DOHH2 (cell line): Measurements from ENCODE around the gene NFE2L3.

Experiments used
- H3F3A ChIP-seq: fragments of 200-600 bp; sonication (generic), shearing (Covaris generic); 2 replicates; pipeline ENCODE4 v1.6.0; 2016; ENCODE audit warnings: antibody characterized with exemption, mild to moderate bottlenecking; ENCODE audit not compliant: control insufficient read depth, insufficient read depth
- H3K27ac ChIP-seq: fragments of 200-600 bp; sonication (generic); 2 replicates; pipeline ENCODE4 v1.5.1; 2014; ENCODE audit warnings: low read depth, mild to moderate bottlenecking, low read length, moderate library complexity
- H3K27me3 ChIP-seq: fragments of 200-600 bp; sonication (generic); 2 replicates; pipeline ENCODE4 v1.6.1; 2014; ENCODE audit warnings: mild to moderate bottlenecking, low read length, mixed read lengths; ENCODE audit not compliant: control insufficient read depth
- H3K36me3 ChIP-seq: fragments of 200-600 bp; sonication (generic); 2 replicates; pipeline ENCODE4 v1.6.1; 2014; ENCODE audit warnings: mild to moderate bottlenecking, low read length, moderate library complexity, mixed read lengths; ENCODE audit not compliant: control insufficient read depth
- H3K4me1 ChIP-seq: fragments of 200-600 bp; sonication (generic); 2 replicates; pipeline ENCODE4 v1.6.1; 2014; ENCODE audit warnings: mild to moderate bottlenecking, low read length, mixed read lengths; ENCODE audit not compliant: control insufficient read depth
- H3K4me2 ChIP-seq: fragments of 200-600 bp; sonication (generic); 2 replicates; pipeline ENCODE4 v1.6.0; 2014; ENCODE audit warnings: mild to moderate bottlenecking, low read length, moderate library complexity
- H3K4me3 ChIP-seq: fragments of 200-600 bp; sonication (generic); 2 replicates; pipeline ENCODE4 v1.5.1; 2014; ENCODE audit warnings: mild to moderate bottlenecking, low read length, mixed read lengths
- H3K79me2 ChIP-seq: fragments of 200-600 bp; sonication (generic); 2 replicates; pipeline ENCODE4 v1.6.1; 2014; ENCODE audit warnings: mild to moderate bottlenecking, low read length, mixed read lengths; ENCODE audit not compliant: control insufficient read depth
- H3K9me2 ChIP-seq: fragments of 200-600 bp; sonication (generic); replicated peaks from 2 replicates; pipeline ENCODE4 v1.6.1; 2014; ENCODE audit warnings: mild to moderate bottlenecking, low read length, mixed read lengths; ENCODE audit not compliant: control insufficient read depth
- H3K9me3 ChIP-seq: fragments of 200-600 bp; sonication (generic); 2 replicates; pipeline ENCODE4 v1.6.1; 2014; ENCODE audit warnings: antibody characterized with exemption, low read length, mixed read lengths; ENCODE audit not compliant: control insufficient read depth, insufficient read depth
- H4K20me1 ChIP-seq: fragments of 200-600 bp; sonication (generic); 2 replicates; pipeline ENCODE4 v1.6.0; 2014; ENCODE audit warnings: low read depth, mild to moderate bottlenecking, antibody characterized with exemption, low read length, moderate library complexity; ENCODE audit not compliant: control insufficient read depth, insufficient read depth
- CTCF ChIP-seq: fragments of 200-600 bp; sonication (generic); IDR thresholded peaks from one replicate; pipeline ENCODE4 v1.5.1; 2014; ENCODE audit warnings: antibody characterized with exemption, mild to moderate bottlenecking, low read depth, low read length; ENCODE audit not compliant: poor library complexity, severe bottlenecking
- EZH2phosphoT487 ChIP-seq: fragments of 200-600 bp; sonication (generic); IDR thresholded peaks from 2 replicates; pipeline ENCODE4 v1.6.1; 2017; ENCODE audit warnings: borderline replicate concordance, mild to moderate bottlenecking, antibody characterized with exemption, low read length, moderate library complexity, mixed read lengths

The NFE2L3 gene

GRCh38 chr7:26105931-26106330 lies 46.1 kb upstream of the NFE2L3 start:
- Histone ChIP-seq H3K79me2 (peaks cover 16% of the 10 kb centered on the region), H4K20me1 (no peaks in the 10 kb centered on the region), H3K9me3 (no peaks in the 10 kb centered on the region), H3K27me3 (no peaks in the 10 kb centered on the region), H3K27ac (no peak overlapping the region), H3K4me2 (no peak overlapping the region), H3K36me3 (peaks cover 12% of the 10 kb centered on the region; the same call in 1 of the 2 replicates), H3K4me3 (no peak overlapping the region), H3K9me2 (no peaks in the 10 kb centered on the region), H3K4me1 (peaks cover 29% of the 10 kb centered on the region), H3F3A (peaks cover 7% of the 10 kb centered on the region)
- no peak for TF ChIP-seq EZH2phosphoT487
- no peak for TF ChIP-seq CTCF

- no peaks in the 10 kb centered on the region for H4K20me1 ChIP-seq
- no peak overlapping the region for H3K4me2 ChIP-seq
- 0 out of 2 replicates have a peak, but pooled peaks cover 1% of the 10 kb centered on the region for H3K27me3 ChIP-seq
- H3K27ac ChIP-seq = no peak overlapping the region
- H3K79me2 ChIP-seq = no peaks in the 10 kb centered on the region
- H3K9me3 ChIP-seq = no peaks in the 10 kb centered on the region
- no peaks in the 10 kb centered on the region for H3F3A ChIP-seq
- no peaks in the 10 kb centered on the region for H3K36me3 ChIP-seq
- H3K9me2 ChIP-seq = no peaks in the 10 kb centered on the region
- H3K4me3 ChIP-seq = no peak overlapping the region
- TF ChIP-seq EZH2phosphoT487 (no peak), CTCF (no peak)
- H3K4me1 ChIP-seq = peaks cover 9% of the 10 kb centered on the region
Measured at GRCh38 chr7:26112203-26112740, 39.7 kb upstream of the NFE2L3 start.

- H3K27me3 ChIP-seq = peaks cover 6% of the 10 kb centered on the region; the same call in 1 of the 2 replicates
- no peak overlapping the region for H3K27ac ChIP-seq
- peaks cover 9% of the 10 kb centered on the region for H3K4me1 ChIP-seq
- H4K20me1 ChIP-seq = no peaks in the 10 kb centered on the region
- no peaks in the 10 kb centered on the region for H3F3A ChIP-seq
- no peak overlapping the region for H3K4me2 ChIP-seq
- no peaks in the 10 kb centered on the region for H3K79me2 ChIP-seq
- no peaks in the 10 kb centered on the region for H3K36me3 ChIP-seq
- no peak overlapping the region for H3K4me3 ChIP-seq
- TF ChIP-seq EZH2phosphoT487 (no peak), CTCF (no peak)
- no peaks in the 10 kb centered on the region for H3K9me3 ChIP-seq
- H3K9me2 ChIP-seq = no peaks in the 10 kb centered on the region
Measured at GRCh38 chr7:26115650-26116049, 36.3 kb upstream of the NFE2L3 start.
